ENCODE data around the gene CRB2. TPM values are rescaled to one million over a fixed set of nuclear protein-coding genes. Genes with fewer than 3 reads are reported as not detected.
A peak's percentile ranks its signal among the peaks of the same experiment; 100 is the strongest.

Gene CRB2
- total RNA-seq, 1 donor: not detected

- TF ChIP-seq, protein P1, sequence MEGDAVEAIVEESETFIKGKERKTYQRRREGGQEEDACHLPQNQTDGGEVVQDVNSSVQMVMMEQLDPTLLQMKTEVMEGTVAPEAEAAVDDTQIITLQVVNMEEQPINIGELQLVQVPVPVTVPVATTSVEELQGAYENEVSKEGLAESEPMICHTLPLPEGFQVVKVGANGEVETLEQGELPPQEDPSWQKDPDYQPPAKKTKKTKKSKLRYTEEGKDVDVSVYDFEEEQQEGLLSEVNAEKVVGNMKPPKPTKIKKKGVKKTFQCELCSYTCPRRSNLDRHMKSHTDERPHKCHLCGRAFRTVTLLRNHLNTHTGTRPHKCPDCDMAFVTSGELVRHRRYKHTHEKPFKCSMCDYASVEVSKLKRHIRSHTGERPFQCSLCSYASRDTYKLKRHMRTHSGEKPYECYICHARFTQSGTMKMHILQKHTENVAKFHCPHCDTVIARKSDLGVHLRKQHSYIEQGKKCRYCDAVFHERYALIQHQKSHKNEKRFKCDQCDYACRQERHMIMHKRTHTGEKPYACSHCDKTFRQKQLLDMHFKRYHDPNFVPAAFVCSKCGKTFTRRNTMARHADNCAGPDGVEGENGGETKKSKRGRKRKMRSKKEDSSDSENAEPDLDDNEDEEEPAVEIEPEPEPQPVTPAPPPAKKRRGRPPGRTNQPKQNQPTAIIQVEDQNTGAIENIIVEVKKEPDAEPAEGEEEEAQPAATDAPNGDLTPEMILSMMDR (IDR thresholded peaks at IDR 0.05; ENCODE audit: insufficient read depth, low read depth, low read length): no peak
- no peak overlapping the region for H3K4me3 ChIP-seq (ENCODE audit: low read depth, low read length)
- DNase-seq (ENCODE audit: low read depth): no peak
These were observed 34.3 kb upstream of the CRB2 start for GRCh38 chr9:123321616-123322272.

- DNase-seq (ENCODE audit: low read depth): no peak
- TF ChIP-seq, protein P1 (IDR thresholded peaks at IDR 0.05; ENCODE audit: insufficient read depth, low read depth, low read length): no peak
- H3K4me3 ChIP-seq (ENCODE audit: low read depth, low read length): no peak overlapping the region
These were observed 33.5 kb upstream of the CRB2 start for GRCh38 chr9:123322273-123323195.

GRCh38 chr9:123323196-123324013, 32.6 kb upstream of the CRB2 start:
- no peak overlapping the region for H3K4me3 ChIP-seq (ENCODE audit: low read depth, low read length)
- DNase-seq (ENCODE audit: low read depth): no peak
- TF ChIP-seq, protein P1 (IDR thresholded peaks at IDR 0.05; ENCODE audit: insufficient read depth, low read depth, low read length): no peak

- no peak overlapping the region for H3K4me3 ChIP-seq (ENCODE audit: low read depth, low read length)
- no peak for DNase-seq (ENCODE audit: low read depth)
- TF ChIP-seq, protein P1 (IDR thresholded peaks at IDR 0.05; ENCODE audit: insufficient read depth, low read depth, low read length): no peak
These were observed 31.2 kb upstream of the CRB2 start for GRCh38 chr9:123324767-123325183.

DNA sequence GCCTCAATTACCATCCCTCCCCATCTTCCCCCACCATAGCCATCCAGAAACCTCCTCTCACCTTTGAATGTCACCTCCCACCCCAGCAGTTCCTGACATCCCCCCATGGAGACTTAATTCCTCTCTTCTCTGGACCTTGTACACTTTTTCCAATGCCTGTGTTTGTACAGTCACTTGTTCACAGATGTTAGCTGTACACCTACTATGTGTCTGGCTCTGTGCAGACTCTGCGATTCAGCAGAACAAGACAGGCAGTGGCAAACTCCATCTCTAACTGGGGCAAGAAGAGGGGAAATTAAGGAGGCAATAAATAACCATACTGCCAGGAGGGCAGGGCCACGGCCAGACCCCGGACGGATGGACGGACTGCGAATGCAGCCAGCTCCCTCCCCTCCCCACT, 29.8 kb upstream of the CRB2 start:
- TF ChIP-seq, protein P1 (IDR thresholded peaks at IDR 0.05; ENCODE audit: insufficient read depth, low read depth, low read length): no peak
- no peak overlapping the region for H3K4me3 ChIP-seq (ENCODE audit: low read depth, low read length)
- DNase-seq (ENCODE audit: low read depth): no peak

DNA sequence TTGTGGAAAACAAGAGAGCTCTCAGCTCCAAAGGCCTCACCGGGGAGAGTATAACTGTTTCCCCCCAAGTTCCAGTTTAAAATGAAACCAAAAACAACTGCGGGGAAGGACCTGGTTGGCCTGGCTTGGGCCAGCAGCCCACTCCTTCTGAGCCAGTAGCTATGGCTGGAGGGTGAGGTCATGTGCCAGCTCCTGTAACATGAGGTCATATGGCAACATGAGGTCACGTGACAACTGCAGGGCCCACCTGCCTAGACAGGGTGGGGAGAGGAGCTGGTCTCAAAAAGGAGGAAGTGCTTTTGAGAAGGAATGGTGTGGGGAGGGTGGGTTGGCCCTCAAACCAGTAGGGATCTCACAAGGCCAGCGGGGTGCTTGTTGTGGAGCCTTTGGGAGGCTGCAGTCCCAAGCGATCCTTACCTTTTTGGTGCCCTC, 29.3 kb upstream of the CRB2 start:
- TF ChIP-seq, protein P1 (IDR thresholded peaks at IDR 0.05; ENCODE audit: insufficient read depth, low read depth, low read length): no peak
- H3K4me3 ChIP-seq (ENCODE audit: low read depth, low read length): no peak overlapping the region
- peak; percentile 9 for DNase-seq (ENCODE audit: low read depth)
